Tibial nerve (tissue), 4 donors: ENCODE results near the gene FBXW11.

ENCODE experiments used
- CTCF ChIP-seq, 5 experiments: fragments of 200-600 bp in 3 of 5; fragments of 450-650 bp in 2 of 5; sonication (generic) in 3 of 5; IDR thresholded peaks; one replicate each; pipeline ENCODE4 v1.5.1; 2016 to 2019; ENCODE audit warnings: antibody characterized with exemption in 5 of 5, mild to moderate bottlenecking in 3 of 5, moderate library complexity in 2 of 5
- EP300 ChIP-seq, 2 donors: sonication (generic); formaldehyde crosslinking; IDR thresholded peaks; one replicate each; pipeline ENCODE4 v1.6.1; 2017; ENCODE audit warnings: antibody characterized with exemption in 2 of 2, mild to moderate bottlenecking in 1 of 2
- POLR2A ChIP-seq, 2 donors: fragments of 450-650 bp; IDR thresholded peaks; one replicate each; pipeline ENCODE4 v1.6.1; 2017; ENCODE audit warnings: antibody characterized with exemption in 2 of 2, mild to moderate bottlenecking in 2 of 2, moderate library complexity in 2 of 2

DNA sequence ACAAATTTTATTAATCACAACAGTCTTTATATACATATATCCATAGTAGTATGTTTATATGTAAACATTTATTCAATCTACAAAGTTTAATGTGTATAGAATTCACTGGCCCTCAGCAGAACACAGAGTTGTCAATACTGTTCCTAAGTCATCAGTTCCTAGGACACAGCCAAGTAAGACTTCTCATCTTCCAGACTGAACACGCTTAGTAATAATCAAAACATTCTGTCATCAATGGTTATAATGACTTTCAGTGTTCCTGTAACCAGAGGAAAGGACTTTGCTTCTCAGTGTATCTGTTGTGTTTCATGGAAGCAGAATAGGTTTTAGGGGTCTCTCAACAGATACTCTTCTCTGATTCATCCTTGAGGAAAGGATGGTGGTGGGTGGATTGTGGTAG lies 138.7 kb downstream of the FBXW11 start:
- TF ChIP-seq CTCF (IDR thresholded peaks at IDR 0.05) (no peak), EP300 (IDR thresholded peaks at IDR 0.05) (no peak), POLR2A (IDR thresholded peaks at IDR 0.05) (no peak)
